AG08396 (cell line): ENCODE measurements around the gene TTC16.

Experiments
- DNase-seq: peaks from one replicate; pipeline ENCODE4 v3.0.0; 2012; ENCODE audit warnings: low spot score, mixed read lengths

The TTC16 gene

GRCh38 chr9:127698985-127699670 is 16.8 kb upstream of the TTC16 start:
- DNase-seq, result peak; percentile 98

GRCh38 chr9:127700140-127700539 is 15.7 kb upstream of the TTC16 start:
- no peak for DNase-seq

GRCh38 chr9:127700594-127701255 is 15.2 kb upstream of the TTC16 start:
- no peak for DNase-seq

GRCh38 chr9:127703289-127703946 is 12.5 kb upstream of the TTC16 start:
- no peak for DNase-seq

- DNase-seq, result no peak
Measured at GRCh38 chr9:127705577-127706379, 10.1 kb upstream of the TTC16 start.

- DNase-seq, result no peak
Measured at GRCh38 chr9:127706836-127707241, 9.0 kb upstream of the TTC16 start, which contains the start of gene CFAP157. Gene CFAP157 (plus strand): TSS chr9:127706988. CDS start chr9:127707032, 44 bp downstream.

DNA sequence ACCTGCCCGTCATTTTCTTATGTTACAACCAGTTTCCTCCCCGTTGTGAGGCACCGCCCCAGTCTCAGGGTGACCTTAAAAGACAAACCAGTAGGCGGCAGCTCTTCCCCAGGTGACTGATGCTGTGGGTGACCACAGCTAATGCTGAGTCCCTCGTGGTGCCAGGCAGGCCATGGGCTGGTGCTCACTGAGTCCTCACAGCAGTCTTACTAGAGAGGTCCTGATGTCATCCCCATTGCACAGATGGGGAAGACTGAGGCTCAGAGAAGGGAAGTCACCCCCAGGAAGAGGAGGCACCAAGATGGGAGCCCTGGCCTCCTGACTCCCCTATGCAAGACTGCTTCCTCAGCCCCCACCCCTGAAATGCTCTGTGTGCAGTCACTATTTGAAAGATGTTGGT is 8.1 kb upstream of the TTC16 start:
- no peak for DNase-seq

DNA sequence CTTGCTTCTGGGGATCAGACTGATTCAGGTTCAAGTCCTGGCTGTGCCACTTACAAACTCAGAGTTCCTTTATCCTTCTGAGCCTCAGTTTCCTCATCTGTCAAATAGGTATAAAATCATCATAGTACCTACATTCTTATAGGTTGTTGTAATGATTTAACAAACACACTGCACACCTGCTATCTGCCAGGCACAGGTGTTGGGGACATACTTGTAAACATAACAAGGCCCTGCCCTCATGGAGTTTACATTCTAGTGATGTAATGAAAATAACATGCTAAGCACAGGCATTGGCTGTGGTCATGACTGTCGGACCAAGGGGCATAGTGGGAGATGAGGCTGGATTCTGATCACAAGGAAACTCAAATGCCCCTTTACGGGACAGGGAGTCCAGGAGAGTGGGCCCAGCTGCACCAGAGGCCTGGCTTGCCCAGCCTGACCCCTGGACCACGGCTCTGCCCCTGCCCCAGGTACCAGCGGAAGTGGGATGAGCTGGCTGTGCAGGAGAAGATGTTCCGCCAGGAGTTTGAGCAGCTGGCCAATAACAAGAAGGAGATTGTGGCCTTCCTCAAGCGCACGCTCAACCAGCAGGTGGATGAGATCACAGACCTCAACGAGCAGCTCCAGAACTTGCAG is 6.8 kb upstream of the TTC16 start:
- DNase-seq, result no peak

DNA sequence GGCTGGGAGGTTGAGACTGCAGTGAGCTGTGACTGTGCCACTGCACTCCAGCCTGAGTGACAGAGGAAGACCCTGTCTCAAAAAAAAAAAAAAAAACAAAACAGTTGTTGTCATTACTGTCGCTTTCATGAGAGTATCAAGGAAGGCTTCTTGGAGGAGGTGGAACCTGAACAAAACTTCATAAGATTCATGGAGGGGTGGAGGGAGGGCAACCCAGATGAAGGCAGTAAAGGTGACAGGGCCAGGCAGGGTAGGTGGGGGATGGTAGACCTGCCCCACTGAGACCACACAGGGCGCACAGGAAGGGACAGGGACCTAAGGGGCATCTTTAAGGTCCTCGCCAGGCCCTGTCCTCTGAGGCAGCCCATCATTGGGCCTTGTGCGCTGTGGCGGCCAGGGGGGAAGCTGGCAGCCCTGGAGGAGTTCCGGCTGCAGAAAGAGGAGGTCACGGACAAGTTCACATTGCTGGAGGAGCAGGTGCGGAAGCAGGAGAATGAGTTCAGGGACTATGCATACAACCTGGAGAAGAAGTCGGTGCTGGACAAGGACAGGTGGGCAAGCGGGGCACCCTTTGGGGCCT is 5.6 kb upstream of the TTC16 start:
- DNase-seq, result no peak

GRCh38 chr9:127711226-127711701 is 4.6 kb upstream of the TTC16 start:
- DNase-seq, result no peak

DNA sequence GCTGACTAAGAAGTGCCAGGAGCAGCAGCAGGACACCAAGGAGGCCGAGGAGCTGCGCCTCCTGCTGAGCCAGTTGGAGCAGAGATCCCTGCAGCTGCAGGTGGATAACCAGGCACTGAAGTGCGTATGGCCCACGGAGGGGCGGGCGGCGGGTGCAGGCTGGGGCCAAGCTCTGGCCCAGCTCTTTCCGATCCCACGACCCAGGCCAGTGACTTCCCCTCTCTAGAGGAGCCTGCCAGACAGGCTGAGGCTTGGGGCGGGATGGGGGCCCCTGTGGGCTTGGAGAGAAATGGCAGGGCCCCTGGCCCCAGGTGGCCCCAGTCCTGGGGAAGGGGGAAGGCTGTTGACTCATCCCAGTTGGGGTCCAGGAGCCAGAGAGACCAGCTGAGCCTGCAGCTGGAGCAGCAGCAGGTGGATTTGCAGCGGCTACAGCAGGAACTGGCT is 4.0 kb upstream of the TTC16 start:
- DNase-seq, result no peak

- DNase-seq, result no peak
Measured at GRCh38 chr9:127712371-127712770, 3.5 kb upstream of the TTC16 start.

- DNase-seq, result no peak
Measured at GRCh38 chr9:127712867-127713266, 3.0 kb upstream of the TTC16 start.

GRCh38 chr9:127714020-127714750 is 1.7 kb upstream of the TTC16 start:
- DNase-seq, result peak; percentile 38

DNA sequence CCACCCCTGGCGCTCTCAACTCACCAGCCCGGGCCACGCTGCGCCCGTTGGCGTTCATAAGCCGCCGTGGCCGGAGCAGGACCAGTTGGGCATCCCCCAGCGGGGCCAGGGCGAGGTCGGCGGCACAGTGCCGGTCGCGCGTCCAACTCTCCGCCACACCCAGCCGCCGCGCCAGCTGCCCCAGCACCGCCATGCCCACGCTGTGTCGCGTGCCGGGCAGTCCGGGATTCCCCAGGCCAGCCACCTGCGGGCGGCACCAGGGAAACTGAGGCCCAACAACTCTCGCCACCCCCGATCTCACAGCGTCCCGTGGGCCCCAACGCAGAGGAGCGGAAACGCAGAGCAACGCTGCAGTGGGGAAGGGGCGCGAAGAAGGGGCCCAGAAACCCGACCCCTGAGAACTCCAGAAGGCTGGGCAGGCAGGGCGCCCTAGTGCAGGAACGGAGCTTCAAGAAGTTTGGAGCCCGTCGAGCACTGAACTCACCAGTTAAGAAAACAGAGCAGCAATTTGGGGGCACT is 869 bp upstream of the TTC16 start:
- DNase-seq, result peak; percentile 58

GRCh38 chr9:127716412-127716811 is 533 bp downstream of the TTC16 start:
- no peak for DNase-seq

DNA sequence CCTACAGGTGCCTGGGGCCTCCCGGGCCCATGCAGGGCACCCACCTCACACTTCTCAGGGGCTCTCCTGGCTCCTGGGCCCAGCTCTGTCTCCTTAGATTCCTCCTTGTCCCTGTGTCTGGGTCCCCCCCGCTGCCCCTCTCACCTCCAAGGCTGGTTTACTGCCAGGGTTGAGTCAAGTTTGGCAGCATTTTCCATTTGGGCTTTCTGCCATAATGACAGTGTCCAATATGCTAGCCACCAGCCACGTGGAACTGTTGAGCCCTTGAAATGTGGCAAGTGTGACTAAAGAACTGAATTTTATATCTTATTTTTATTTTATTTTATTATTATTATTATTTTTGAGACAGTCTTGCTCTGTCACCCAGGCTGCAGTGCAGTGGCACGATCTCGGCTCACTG is 1.9 kb downstream of the TTC16 start:
- DNase-seq, result no peak

GRCh38 chr9:127720031-127720864 is 4.4 kb downstream of the TTC16 start:
- no peak for DNase-seq

DNA sequence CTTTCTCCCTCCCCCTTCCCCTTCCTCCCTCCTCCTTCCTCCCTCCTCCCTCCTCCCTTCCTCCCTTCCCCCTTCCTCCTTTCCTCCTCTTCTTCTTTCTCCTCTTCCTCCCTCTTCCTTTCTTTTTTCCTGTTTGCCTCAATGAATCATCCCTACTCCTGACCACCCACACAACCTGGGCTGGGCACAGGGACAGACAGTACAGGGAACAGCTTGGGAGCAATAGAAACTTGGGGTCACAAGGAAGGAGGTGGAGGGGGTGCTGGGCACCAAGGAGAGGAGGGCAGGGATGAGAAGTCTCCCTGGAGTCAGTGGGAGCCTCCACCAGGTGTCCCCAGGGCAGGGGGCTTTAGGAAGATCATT is 5.0 kb downstream of the TTC16 start:
- no peak for DNase-seq
